ENCODE measurements around the gene GRM5. TPM values are rescaled to one million over a fixed set of nuclear protein-coding genes. Genes with fewer than 3 reads are reported as not detected.

The GRM5 gene
- total RNA-seq, 1 donor from 2014 or later, result 0.06 TPM

DNA sequence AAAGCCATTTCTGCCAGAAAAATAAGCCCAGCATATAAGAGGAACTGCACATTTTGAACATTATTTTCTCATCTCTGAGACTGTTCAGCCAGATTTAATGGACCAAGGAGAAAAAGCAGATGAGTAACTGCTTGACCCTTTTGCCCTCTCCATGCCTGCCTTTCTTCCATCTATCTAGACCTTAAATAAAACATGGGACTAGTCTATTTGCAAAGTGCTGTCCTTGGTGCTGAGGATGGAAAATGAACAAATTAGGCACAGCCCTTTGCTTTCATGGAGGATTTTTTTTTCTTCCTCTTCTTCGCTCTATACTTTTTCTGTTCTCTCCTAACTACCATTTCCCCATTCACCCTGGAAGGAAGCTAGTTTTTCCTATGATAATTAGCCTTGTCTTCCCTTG, 361.3 kb downstream of the GRM5 start:
- DNase-seq (ENCODE audit: low spot score), result no peak

GRCh38 chr11:88701816-88702215, 364.0 kb downstream of the GRM5 start:
- DNase-seq (ENCODE audit: low spot score), result no peak

- DNase-seq (ENCODE audit: low spot score), result no peak
Measured at GRCh38 chr11:88697139-88697538, 368.6 kb downstream of the GRM5 start.

GRCh38 chr11:88695689-88696414, 369.9 kb downstream of the GRM5 start:
- no peak for DNase-seq (ENCODE audit: low spot score)

DNA sequence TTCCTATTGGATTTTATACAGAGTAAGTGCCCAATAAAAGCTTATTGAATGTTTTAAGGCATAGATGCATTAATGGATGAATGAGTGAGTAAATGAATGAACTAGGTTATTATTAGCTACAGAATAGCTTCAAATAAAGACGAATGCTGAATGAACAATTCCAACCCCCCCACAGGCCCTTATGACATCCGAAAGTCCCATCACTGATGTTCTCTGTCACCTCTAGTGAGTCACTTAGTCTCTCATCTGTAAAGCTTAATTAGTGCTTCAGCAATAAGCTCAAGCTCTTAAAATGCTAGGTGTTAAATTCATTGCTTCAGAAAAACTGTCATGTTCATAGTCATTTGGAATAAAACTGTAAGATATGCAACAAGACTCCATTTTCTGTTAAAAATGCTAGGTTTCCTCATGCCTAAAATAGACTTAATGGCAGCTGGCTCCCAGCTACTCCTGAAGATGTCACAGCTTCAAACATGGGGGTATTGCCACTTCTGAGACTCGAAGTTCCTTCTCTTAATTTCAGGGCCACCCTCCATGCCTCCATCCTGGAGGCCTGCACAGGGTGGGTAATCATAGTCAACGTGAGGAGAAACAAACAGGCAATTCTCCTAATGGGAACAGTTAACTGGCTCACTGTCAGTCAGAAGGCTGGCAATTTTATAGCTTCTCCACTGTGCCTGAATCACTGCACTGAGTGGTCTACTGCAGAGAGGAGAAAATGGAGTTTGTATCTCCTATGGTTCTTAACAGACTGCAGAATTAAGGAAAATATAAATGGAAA, 373.3 kb downstream of the GRM5 start:
- DNase-seq (ENCODE audit: low spot score), result no peak

DNA sequence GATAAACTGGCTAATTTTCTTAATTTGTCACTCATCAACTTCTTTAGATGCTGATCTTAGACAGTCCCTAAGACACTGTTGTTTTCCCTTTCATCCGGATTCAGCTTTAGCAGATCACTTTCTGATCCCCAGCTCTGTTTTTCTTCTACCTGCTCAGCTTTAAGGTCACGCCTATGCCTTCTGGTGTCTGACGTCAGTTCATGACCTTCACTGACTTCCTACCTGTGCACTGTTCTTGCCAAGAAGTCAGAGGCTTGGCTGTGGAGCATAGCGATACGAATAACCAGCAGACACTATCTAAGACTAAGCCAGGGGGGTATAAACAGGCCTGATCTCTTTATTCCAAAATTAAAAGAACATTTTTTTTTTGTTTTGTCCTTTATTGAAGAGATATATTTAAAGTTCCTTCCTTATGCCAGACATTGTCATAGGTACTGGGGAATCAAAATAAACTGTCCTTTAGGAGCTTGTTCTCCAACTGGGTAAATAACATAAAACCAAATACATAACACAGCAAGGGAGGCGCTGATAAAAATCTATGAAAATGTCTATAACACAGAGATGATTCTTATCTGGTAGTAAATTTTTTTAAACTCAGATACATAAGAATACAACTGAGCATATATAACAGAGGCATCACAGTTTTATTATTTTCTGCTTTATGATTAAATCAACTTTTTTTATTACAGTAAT, 376.1 kb downstream of the GRM5 start:
- peak; percentile 62 for DNase-seq (ENCODE audit: low spot score)

DNA sequence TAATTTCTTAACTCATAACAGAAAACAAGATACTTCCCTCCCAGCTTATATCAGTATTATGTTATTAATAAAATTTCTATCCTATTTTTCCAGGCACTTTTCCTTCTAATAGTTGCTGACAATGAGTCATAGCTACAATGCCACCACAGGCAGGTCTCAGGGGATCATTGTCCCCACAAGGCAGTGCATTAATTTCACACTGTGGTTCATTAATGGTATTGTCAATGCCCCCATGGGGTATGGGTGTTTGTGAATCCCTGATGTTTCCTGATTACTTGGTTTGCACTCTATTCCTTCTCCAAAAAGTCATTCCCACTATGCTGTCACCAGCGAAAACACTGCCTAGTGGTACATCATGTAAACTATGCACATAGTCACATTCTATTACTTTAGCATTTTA, 382.8 kb downstream of the GRM5 start:
- DNase-seq (ENCODE audit: low spot score), result no peak

GRCh38 chr11:88680806-88681205, 385.0 kb downstream of the GRM5 start:
- DNase-seq (ENCODE audit: low spot score), result no peak

- DNase-seq (ENCODE audit: low spot score), result no peak
Measured at GRCh38 chr11:88666364-88666763, 399.4 kb downstream of the GRM5 start.

DNA sequence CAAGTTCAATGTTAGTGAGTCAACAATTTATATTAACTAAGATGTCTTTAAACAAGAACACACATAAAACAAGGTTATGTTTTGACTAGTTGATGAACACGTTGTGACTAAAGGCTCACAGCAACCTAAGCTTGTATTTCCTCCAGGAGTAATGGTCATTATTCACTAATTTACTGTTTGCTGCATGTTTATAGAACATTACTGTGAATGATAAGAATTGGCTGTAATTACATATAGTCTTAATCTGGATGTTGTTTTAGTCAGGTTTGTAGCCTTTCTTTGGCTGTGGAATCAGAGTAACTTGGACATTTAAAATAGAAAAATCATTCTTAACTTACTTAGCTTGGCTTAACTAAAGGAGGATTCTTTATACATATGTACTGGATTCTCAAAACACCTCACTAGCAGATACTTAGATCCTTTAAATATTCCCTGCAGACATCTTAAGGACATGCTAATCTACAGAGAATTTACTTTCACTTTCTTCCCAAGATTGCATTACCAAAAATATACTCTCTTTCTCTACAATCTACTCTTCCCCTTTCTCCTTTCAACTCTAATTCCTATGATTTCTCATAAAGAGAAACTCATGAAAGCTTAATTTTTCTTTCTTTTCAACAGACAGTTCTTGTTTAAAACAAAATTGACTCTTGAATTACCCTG, 408.6 kb downstream of the GRM5 start:
- no peak for DNase-seq (ENCODE audit: low spot score)

GRCh38 chr11:88656283-88656682, 409.5 kb downstream of the GRM5 start:
- no peak for DNase-seq (ENCODE audit: low spot score)

DNA sequence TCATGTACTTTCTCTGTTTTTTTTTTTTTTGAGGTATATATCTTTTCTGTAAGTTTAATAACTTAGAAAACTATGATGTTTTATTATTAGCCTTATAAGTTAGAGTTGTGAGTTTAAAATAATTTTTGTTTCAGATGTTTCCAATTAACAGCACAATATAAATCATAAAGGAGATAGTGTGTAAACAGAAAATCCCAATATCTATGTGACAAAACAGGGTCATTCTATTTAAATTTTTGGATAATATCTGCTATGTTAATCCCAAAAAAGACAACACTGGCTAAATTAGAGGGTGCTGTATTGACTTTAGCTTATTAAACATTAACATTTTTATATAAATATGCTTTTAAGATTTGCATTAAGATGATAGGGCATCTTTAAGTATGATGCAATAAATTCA, 410.1 kb downstream of the GRM5 start:
- no peak for DNase-seq (ENCODE audit: low spot score)

DNA sequence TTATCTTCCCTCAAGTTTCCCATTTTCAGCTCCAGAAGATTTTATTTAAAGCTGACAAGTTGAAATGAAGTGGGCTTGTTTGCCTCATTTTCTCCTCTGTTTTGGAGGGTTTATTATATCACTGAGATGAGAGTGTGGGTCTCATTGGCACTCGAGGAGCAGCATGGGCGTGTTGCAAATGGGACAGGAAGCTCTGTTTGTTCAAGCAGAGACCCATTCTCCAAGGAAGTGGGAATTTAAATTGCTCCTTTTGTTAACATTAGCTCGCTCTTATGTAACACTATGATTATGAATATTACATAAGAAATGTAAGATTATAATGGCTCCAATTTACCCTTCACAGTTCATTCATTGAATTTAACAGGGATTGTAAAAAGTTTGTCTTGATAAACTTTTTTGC, 410.6 kb downstream of the GRM5 start:
- no peak for DNase-seq (ENCODE audit: low spot score)

- no peak for DNase-seq (ENCODE audit: low spot score)
Measured at GRCh38 chr11:88651556-88651955, 414.2 kb downstream of the GRM5 start.

DNA sequence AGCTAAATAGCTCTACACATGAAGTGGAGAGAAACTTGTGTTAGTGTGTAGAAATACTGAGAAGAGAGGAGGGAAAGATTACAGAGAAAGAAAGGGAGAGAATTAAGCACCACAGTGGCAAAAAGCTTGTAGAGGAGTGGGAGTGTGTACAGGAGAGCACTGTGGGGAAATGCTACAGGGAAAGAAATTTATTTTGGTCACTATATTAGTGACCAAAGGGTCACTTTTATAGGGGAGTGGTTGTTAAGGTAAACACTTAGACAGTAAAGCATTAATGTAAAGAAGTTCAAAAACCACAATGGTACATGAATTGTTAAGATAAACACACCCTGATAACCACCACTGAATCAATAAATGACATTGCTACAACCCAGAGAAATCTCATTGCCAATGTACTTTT, 421.1 kb downstream of the GRM5 start:
- no peak for DNase-seq (ENCODE audit: low spot score)

DNA sequence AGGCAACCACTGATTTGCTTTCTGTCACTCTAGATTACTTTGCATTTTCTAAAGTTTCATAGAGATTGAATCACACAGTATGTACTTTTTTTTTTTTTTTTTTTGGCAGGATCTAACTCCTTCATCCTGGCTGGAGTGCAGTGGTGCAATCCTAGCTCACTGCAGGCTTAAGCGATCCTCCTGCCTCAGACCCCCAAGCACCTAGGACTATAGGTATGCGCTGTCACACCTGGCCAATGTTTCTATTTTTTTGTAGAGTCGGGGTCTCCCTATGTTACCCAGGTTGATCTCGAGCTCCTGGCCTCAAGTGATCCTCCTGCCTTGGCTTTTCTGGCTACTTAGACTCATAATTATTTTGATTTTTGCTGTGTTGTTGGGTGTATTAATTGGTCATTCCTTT, 433.6 kb downstream of the GRM5 start:
- DNase-seq (ENCODE audit: low spot score), result no peak

DNA sequence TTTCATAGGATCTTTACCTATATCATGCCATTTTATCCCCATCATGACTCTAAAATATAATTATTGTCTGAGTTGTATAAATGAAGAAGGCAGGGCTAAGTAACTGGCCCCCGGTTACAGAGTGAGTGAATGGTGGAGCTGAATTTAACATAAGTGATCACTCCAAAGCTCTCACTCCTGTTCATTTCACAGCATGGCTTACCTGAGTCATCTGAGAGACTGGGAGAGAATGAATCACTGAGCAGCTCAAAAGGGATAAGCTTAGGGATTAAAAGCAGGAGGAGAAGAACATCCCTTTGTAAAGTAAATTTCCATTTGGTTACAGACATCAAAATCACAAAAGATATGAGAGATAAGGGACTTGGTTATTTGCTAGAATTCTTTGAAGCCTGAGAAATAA, 434.3 kb downstream of the GRM5 start:
- DNase-seq (ENCODE audit: low spot score), result no peak

DNA sequence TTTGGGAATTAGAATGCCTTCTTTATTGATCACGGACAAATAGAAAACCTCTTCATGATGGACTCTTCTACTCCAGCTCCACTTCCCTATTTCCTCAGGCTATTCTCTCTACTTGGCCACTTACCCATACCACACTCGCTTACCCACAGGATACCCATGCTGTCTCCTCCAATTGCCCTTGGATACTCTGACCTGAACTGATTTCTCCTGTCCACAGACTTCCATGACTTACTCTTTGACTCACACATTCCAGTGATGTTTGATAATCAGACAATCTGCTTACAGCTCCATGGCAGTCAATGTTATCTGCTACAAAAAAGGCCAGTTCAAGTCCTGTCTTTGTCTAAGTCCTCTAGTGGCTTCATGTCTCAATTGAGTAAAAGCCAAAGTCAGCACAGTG, 436.3 kb downstream of the GRM5 start:
- DNase-seq (ENCODE audit: low spot score), result no peak

GRCh38 chr11:88626216-88626615, 439.6 kb downstream of the GRM5 start:
- no peak for DNase-seq (ENCODE audit: low spot score)

- no peak for DNase-seq (ENCODE audit: low spot score)
Measured at GRCh38 chr11:88623531-88623930, 442.3 kb downstream of the GRM5 start.

- no peak for DNase-seq (ENCODE audit: low spot score)
Measured at GRCh38 chr11:88620568-88621130, 445.1 kb downstream of the GRM5 start.

All from mucosa of gallbladder (tissue), 1 donor.